Liver (tissue), 3 donors: ENCODE measurements around the gene TMEM63A.
"Not testable (repeated sequence)": the region's sequence is repeated elsewhere in the genome, so short reads cannot be mapped to it uniquely, and the experiment has no call there.

Source experiments
- CTCF ChIP-seq: fragments of 150-350 bp; IDR thresholded peaks from 2 replicates; pipeline ENCODE4 v1.5.1; 2017; ENCODE audit warnings: improper control_type of control experiment, low read depth, low read length; ENCODE audit not compliant: missing input control
- FOXA1 ChIP-seq: IDR thresholded peaks from 2 replicates; pipeline ENCODE4 v1.6.1; 2016; ENCODE audit warnings: antibody characterized with exemption
- FOXA2 ChIP-seq: IDR thresholded peaks from 2 replicates; pipeline ENCODE4 v1.6.1; 2016; ENCODE audit warnings: antibody characterized with exemption
- GABPA ChIP-seq, 2 donors: IDR thresholded peaks in 1 of 2; conservative IDR thresholded peaks in 1 of 2; 2 replicates each; pipeline ENCODE4 v1.6.1; 2016; ENCODE audit warnings: antibody characterized with exemption in 2 of 2, mild to moderate bottlenecking in 1 of 2, moderate library complexity in 1 of 2
- JUND ChIP-seq, 2 donors: IDR thresholded peaks; 2 replicates each; pipeline ENCODE4 v1.6.1; 2016; ENCODE audit warnings: antibody characterized with exemption in 2 of 2
- MAX ChIP-seq: IDR thresholded peaks from 2 replicates; pipeline ENCODE4 v1.6.1; 2016; ENCODE audit warnings: antibody characterized with exemption
- RAD21 ChIP-seq, 2 donors: IDR thresholded peaks; 2 replicates each; pipeline ENCODE4 v1.6.1; 2016; ENCODE audit warnings: antibody characterized with exemption in 2 of 2, mild to moderate bottlenecking in 2 of 2
- TAF1 ChIP-seq: conservative IDR thresholded peaks from 2 replicates; pipeline ENCODE4 v1.6.1; 2016; ENCODE audit warnings: antibody characterized with exemption, mild to moderate bottlenecking
- ZBTB33 ChIP-seq: IDR thresholded peaks from 2 replicates; pipeline ENCODE4 v1.6.1; 2016; ENCODE audit warnings: antibody characterized with exemption
- donor health status: healthy.
- donor health status: healthy.

- TF ChIP-seq RAD21 (IDR thresholded peaks at IDR 0.05); GABPA (IDR thresholded peaks at IDR 0.05 in 1 of 2, conservative IDR thresholded peaks at IDR 0.05 in 1 of 2); CTCF; JUND (IDR thresholded peaks at IDR 0.05); FOXA2; ZBTB33; MAX; TAF1; FOXA1: not testable (repeated sequence)
These were observed 67.1 kb downstream of the TMEM63A start for GRCh38 chr1:225815090-225815489.
